ENCODE results near the gene ZNF787. TPM values are rescaled to one million over a fixed set of nuclear protein-coding genes. Genes with fewer than 3 reads are reported as not detected.
A peak's percentile ranks its signal among the peaks of the same experiment; 100 is the strongest.

Gene ZNF787
- total and polyA plus RNA-seq, 2 of the 13 experiments (the other 11 are each of a cell fraction or from before 2014, with no cell fraction given) = 15.1 to 42.8 TPM

DNA sequence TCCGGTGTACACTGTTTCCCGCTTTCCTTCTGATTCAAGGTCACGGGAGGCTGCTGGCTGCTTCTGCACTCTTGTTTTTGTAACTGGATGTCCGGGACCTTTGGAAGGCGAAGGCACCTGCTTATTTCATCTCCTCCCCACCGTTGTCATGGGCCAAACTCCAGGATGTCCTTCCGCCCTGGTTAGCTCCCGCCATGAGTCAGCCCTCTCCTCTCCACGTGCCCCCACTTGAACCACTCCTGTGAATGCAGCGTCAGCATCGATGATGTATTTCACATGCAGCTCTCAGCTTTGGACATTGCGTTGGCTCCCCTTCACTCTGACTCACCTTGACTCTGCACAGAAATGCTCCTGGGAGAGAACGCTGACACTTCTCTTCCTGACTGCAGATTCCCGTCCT lies 49.2 kb upstream of the ZNF787 start (continued):
- no peak for TF ChIP-seq NCOA5 (CRISPR knock-in tag; IDR thresholded peaks at IDR 0.05)
- TF ChIP-seq, protein P1, sequence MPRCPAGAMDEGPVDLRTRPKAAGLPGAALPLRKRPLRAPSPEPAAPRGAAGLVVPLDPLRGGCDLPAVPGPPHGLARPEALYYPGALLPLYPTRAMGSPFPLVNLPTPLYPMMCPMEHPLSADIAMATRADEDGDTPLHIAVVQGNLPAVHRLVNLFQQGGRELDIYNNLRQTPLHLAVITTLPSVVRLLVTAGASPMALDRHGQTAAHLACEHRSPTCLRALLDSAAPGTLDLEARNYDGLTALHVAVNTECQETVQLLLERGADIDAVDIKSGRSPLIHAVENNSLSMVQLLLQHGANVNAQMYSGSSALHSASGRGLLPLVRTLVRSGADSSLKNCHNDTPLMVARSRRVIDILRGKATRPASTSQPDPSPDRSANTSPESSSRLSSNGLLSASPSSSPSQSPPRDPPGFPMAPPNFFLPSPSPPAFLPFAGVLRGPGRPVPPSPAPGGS (CRISPR knock-in tag; IDR thresholded peaks at IDR 0.05) = no peak
- no peak for TF ChIP-seq FOXC1 (CRISPR knock-in tag; IDR thresholded peaks at IDR 0.05; ENCODE audit: borderline replicate concordance)
- TF ChIP-seq, protein P2, sequence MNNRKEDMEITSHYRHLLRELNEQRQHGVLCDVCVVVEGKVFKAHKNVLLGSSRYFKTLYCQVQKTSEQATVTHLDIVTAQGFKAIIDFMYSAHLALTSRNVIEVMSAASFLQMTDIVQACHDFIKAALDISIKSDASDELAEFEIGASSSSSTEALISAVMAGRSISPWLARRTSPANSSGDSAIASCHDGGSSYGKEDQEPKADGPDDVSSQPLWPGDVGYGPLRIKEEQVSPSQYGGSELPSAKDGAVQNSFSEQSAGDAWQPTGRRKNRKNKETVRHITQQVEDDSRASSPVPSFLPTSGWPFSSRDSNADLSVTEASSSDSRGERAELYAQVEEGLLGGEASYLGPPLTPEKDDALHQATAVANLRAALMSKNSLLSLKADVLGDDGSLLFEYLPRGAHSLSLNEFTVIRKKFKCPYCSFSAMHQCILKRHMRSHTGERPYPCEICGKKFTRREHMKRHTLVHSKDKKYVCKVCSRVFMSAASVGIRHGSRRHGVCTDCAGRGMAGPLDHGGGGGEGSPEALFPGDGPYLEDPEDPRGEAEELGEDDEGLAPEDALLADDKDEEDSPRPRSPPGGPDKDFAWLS (CRISPR knock-in tag; IDR thresholded peaks at IDR 0.05; ENCODE audit: borderline replicate concordance) = no peak
- TF ChIP-seq ZNF496 (CRISPR knock-in tag; IDR thresholded peaks at IDR 0.05; ENCODE audit: insufficient replicate concordance) = no peak
- TF ChIP-seq AKAP8 (CRISPR knock-in tag; IDR thresholded peaks at IDR 0.05) = no peak
- TF ChIP-seq ZFP82 (CRISPR knock-in tag; IDR thresholded peaks at IDR 0.05; ENCODE audit: borderline replicate concordance) = no peak
- no peak for TF ChIP-seq NFYB (CRISPR knock-in tag; IDR thresholded peaks at IDR 0.05)
- TF ChIP-seq JUN (CRISPR knock-in tag; IDR thresholded peaks at IDR 0.05) = peak; percentile 57; the same call in 1 of the 2 replicates
- TF ChIP-seq POGZ (CRISPR knock-in tag; IDR thresholded peaks at IDR 0.05) = no peak
- no peak for TF ChIP-seq SP140L (CRISPR knock-in tag; IDR thresholded peaks at IDR 0.05; ENCODE audit: borderline replicate concordance)
- TF ChIP-seq, protein P3, sequence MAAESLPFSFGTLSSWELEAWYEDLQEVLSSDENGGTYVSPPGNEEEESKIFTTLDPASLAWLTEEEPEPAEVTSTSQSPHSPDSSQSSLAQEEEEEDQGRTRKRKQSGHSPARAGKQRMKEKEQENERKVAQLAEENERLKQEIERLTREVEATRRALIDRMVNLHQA (CRISPR knock-in tag; IDR thresholded peaks at IDR 0.05) = no peak
- TF ChIP-seq, protein P4, sequence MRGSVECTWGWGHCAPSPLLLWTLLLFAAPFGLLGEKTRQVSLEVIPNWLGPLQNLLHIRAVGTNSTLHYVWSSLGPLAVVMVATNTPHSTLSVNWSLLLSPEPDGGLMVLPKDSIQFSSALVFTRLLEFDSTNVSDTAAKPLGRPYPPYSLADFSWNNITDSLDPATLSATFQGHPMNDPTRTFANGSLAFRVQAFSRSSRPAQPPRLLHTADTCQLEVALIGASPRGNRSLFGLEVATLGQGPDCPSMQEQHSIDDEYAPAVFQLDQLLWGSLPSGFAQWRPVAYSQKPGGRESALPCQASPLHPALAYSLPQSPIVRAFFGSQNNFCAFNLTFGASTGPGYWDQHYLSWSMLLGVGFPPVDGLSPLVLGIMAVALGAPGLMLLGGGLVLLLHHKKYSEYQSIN (CRISPR knock-in tag; IDR thresholded peaks at IDR 0.05; ENCODE audit: borderline replicate concordance) = no peak
- TF ChIP-seq ZBTB1 (CRISPR knock-in tag; IDR thresholded peaks at IDR 0.05; ENCODE audit: borderline replicate concordance) = no peak
- TF ChIP-seq TCF12 (IDR thresholded peaks at IDR 0.05) = no peak
- TF ChIP-seq TCF12 (CRISPR knock-in tag; IDR thresholded peaks at IDR 0.05) = no peak
- TF ChIP-seq KLF13 (CRISPR knock-in tag; IDR thresholded peaks at IDR 0.05) = no peak
- TF ChIP-seq ELF4 (CRISPR knock-in tag; IDR thresholded peaks at IDR 0.05; ENCODE audit: borderline replicate concordance) = no peak
- TF ChIP-seq BCL6 (CRISPR knock-in tag; IDR thresholded peaks at IDR 0.05) = no peak
- TF ChIP-seq U2AF2 (IDR thresholded peaks at IDR 0.05; ENCODE audit: low read depth, low read length) = no peak
- TF ChIP-seq, protein P5, sequence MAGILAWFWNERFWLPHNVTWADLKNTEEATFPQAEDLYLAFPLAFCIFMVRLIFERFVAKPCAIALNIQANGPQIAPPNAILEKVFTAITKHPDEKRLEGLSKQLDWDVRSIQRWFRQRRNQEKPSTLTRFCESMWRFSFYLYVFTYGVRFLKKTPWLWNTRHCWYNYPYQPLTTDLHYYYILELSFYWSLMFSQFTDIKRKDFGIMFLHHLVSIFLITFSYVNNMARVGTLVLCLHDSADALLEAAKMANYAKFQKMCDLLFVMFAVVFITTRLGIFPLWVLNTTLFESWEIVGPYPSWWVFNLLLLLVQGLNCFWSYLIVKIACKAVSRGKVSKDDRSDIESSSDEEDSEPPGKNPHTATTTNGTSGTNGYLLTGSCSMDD (CRISPR knock-in tag; IDR thresholded peaks at IDR 0.05) = no peak
- no peak for TF ChIP-seq SYNCRIP (IDR thresholded peaks at IDR 0.05; ENCODE audit: insufficient read depth, low read depth, low read length)
- TF ChIP-seq POLR2G (IDR thresholded peaks at IDR 0.05; ENCODE audit: low read depth, low read length) = no peak
- TF ChIP-seq ZZZ3 (CRISPR knock-in tag; IDR thresholded peaks at IDR 0.05; ENCODE audit: borderline replicate concordance) = peak; percentile 45; the same call in 1 of the 2 replicates
- TF ChIP-seq ZNF101 (CRISPR knock-in tag; IDR thresholded peaks at IDR 0.05; ENCODE audit: borderline replicate concordance, low read depth) = no peak
- TF ChIP-seq NFYC (CRISPR knock-in tag; IDR thresholded peaks at IDR 0.05) = peak; percentile 45
- TF ChIP-seq ZNF652 (CRISPR knock-in tag; IDR thresholded peaks at IDR 0.05; ENCODE audit: borderline replicate concordance, low read depth) = no peak
- TF ChIP-seq ZNF782 (CRISPR knock-in tag; IDR thresholded peaks at IDR 0.05; ENCODE audit: borderline replicate concordance) = no peak

Measured in HepG2 (cell line).